ENCODE measurements around the gene BORCS5. TPM values are rescaled to one million over a fixed set of nuclear protein-coding genes. Genes with fewer than 3 reads are reported as not detected.

BORCS5 gene
- total RNA-seq, 1 experiment from 2014 or later = 17.7 TPM

DNA sequence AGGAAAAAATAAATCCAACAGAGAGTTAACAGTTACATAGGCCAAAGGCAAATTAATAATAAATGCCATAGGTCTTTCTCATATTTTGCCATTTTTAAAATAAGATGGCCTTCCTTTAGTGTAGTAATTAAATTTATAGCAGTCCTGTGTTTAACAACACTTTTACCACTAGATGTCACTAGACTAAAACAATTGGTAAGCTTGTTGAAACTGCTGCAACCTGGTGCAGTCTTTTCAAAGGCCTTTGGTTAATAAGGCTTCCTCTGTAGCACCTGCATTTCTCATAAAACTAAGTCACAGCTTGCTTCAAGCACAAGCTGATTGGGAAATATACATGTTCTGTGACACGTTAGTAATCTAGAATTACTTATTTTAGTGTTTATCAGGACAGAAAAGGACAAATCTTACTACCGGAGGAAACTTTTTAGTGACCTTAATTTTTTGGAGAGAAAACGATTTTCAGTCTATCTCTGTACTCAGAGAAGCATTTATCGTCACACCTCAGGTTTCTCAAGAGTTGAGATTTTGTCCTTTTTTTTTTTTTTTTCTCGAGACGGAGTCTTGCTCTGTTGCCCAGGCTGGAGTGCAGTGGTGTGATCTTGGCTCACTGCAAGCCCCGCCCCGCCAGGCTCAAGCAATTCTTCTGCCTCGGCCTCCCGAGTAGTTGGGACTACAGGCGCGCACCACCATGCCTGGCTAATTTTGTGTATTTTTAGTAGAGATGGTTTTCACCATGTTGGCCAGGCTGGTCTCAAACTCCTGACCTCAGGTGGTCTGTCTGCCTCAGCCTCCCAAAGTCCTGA lies 20.0 kb downstream of the BORCS5 start:
- no peaks in the 10 kb centered on the region for H3K27me3 ChIP-seq (replicated peaks; ENCODE audit: insufficient read depth, low read depth, low read length, poor library complexity)
- intact Hi-C loops (cut with micrococcal nuclease; ENCODE audit: unreplicated experiment) = loop anchor here (1.0 kb wide), 2 partner anchors 279 to 327 kb away; no protein-coding TSS in a partner anchor
- no TSS peak for BruUV-seq (replicated peaks)
- TF ChIP-seq, protein P1, sequence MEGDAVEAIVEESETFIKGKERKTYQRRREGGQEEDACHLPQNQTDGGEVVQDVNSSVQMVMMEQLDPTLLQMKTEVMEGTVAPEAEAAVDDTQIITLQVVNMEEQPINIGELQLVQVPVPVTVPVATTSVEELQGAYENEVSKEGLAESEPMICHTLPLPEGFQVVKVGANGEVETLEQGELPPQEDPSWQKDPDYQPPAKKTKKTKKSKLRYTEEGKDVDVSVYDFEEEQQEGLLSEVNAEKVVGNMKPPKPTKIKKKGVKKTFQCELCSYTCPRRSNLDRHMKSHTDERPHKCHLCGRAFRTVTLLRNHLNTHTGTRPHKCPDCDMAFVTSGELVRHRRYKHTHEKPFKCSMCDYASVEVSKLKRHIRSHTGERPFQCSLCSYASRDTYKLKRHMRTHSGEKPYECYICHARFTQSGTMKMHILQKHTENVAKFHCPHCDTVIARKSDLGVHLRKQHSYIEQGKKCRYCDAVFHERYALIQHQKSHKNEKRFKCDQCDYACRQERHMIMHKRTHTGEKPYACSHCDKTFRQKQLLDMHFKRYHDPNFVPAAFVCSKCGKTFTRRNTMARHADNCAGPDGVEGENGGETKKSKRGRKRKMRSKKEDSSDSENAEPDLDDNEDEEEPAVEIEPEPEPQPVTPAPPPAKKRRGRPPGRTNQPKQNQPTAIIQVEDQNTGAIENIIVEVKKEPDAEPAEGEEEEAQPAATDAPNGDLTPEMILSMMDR (conservative IDR thresholded peaks at IDR 0.05; ENCODE audit: low read depth, low read length) = peak; percentile 77
- no peak for TF ChIP-seq EZH2 (IDR thresholded peaks at IDR 0.05; ENCODE audit: borderline replicate concordance, low read depth, low read length, poor library complexity, severe bottlenecking)
- DNase-seq (ENCODE audit: low spot score) = peak; percentile 82
- ChIA-PET POLR2A (ENCODE audit: low non-redundant PET) (interaction anchor here (0.6 kb wide), 1 partner anchor 71 kb away, joined by 4 read pairs; no protein-coding TSS in a partner anchor), CTCF (interaction anchor here (0.6 to 1.8 kb wide), 7 partner anchors 187 to 360 kb away, joined by 3 to 7 read pairs (median 3); no protein-coding TSS in a partner anchor)
- no peaks in the 10 kb centered on the region for H3K36me3 ChIP-seq (ENCODE audit: insufficient read depth, low read length, poor library complexity, severe bottlenecking)
- no peak overlapping the region for H3K27ac ChIP-seq (ENCODE audit: low read depth, low read length, poor library complexity, severe bottlenecking)
- H3K4me1 ChIP-seq (ENCODE audit: insufficient read depth, low read length, poor library complexity, severe bottlenecking) = no peaks in the 10 kb centered on the region
- H3K9me3 ChIP-seq (ENCODE audit: low read depth, low read length, poor library complexity, severe bottlenecking) = no peaks in the 10 kb centered on the region
- H3K4me3 ChIP-seq (ENCODE audit: low read depth, low read length, poor library complexity, severe bottlenecking) = no peak overlapping the region

DNA sequence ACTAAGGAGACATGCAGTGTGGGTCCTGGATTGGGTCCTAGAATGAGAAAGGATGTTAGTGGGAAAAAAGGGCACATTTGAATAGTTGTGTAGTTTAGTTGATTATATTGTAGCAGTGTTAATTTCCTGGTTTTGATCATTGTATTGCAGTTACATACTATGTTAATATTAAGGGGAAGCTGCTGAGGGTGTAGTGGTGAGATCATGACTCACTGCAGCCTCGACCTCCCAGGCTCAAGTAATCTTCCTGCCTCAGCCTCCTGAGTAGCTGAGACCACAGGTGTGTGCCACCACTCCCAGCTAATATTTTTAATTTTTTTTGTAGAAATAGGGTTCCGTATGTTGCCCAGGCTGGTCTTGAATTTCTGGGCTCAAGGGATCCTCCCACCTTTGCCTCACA lies 21.7 kb downstream of the BORCS5 start:
- CTCF ChIA-PET = no interaction called here
- intact Hi-C loops (cut with micrococcal nuclease; ENCODE audit: unreplicated experiment) = no loop called here
- DNase-seq (ENCODE audit: low spot score) = no peak
- BruUV-seq (replicated peaks) = no TSS peak
- Histone ChIP-seq H3K36me3 (ENCODE audit: insufficient read depth, low read length, poor library complexity, severe bottlenecking) (no peaks in the 10 kb centered on the region), H3K4me3 (ENCODE audit: low read depth, low read length, poor library complexity, severe bottlenecking) (no peak overlapping the region), H3K4me1 (ENCODE audit: insufficient read depth, low read length, poor library complexity, severe bottlenecking) (no peaks in the 10 kb centered on the region), H3K27me3 (replicated peaks; ENCODE audit: insufficient read depth, low read depth, low read length, poor library complexity) (no peaks in the 10 kb centered on the region), H3K9me3 (ENCODE audit: low read depth, low read length, poor library complexity, severe bottlenecking) (no peaks in the 10 kb centered on the region), H3K27ac (ENCODE audit: low read depth, low read length, poor library complexity, severe bottlenecking) (no peak overlapping the region)
- POLR2A ChIA-PET (ENCODE audit: low non-redundant PET) = interaction anchor here (0.6 kb wide), 1 partner anchor 327 kb away, joined by 13 read pairs; no protein-coding TSS in a partner anchor
- no peak for TF ChIP-seq EZH2 (IDR thresholded peaks at IDR 0.05; ENCODE audit: borderline replicate concordance, low read depth, low read length, poor library complexity, severe bottlenecking)
- TF ChIP-seq, protein P1 (conservative IDR thresholded peaks at IDR 0.05; ENCODE audit: low read depth, low read length) = no peak

DNA sequence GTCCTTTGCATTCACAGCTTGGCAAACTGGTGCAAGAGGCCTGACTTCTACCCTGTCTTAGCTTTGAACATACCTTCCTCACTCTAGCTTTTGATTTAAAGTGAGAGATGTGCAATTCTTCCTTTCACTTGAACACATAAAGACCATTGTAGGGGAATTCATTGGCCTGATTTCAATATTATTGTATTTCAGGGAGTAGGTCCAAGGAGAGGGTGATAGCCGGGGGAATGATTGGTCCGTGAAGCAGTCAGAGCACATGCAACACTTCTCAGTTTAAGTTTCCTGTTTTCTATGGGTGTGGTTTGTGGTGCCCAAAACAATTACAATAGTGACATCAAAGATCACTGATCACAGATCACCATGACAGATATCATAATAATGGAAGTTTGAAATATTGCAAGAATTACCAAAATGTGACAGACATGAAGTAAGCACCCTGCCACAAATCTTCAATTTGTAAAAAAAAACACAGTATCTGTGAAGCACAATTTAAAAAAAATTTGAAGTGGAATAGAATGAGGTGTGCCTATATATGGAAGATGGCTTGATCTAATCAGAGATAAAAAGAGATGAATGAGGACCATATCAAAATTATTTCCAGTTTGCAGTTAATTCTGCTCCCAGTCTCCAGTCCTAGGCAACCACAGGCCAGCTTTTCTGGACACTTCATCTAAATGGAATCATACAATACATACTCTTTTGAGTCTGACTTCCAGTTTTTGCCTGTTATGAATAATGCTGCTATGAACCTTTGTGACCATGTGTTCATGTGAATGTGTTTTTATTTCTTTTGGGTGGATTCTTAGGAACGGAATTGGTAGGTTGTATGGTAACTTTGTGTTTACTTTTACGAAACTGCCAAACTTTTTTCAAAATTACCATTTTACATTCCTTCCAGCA lies 23.2 kb downstream of the BORCS5 start:
- H3K9me3 ChIP-seq (ENCODE audit: low read depth, low read length, poor library complexity, severe bottlenecking) = no peaks in the 10 kb centered on the region
- ChIA-PET CTCF (no interaction called here), POLR2A (ENCODE audit: low non-redundant PET) (no interaction called here)
- H3K4me1 ChIP-seq (ENCODE audit: insufficient read depth, low read length, poor library complexity, severe bottlenecking) = no peaks in the 10 kb centered on the region
- no peaks in the 10 kb centered on the region for H3K27me3 ChIP-seq (replicated peaks; ENCODE audit: insufficient read depth, low read depth, low read length, poor library complexity)
- intact Hi-C loops (cut with micrococcal nuclease; ENCODE audit: unreplicated experiment) = loop anchor here (2.0 kb wide), 1 partner anchor 185 kb away; no protein-coding TSS in a partner anchor
- no peak for DNase-seq (ENCODE audit: low spot score)
- no peak overlapping the region for H3K4me3 ChIP-seq (ENCODE audit: low read depth, low read length, poor library complexity, severe bottlenecking)
- no peak overlapping the region for H3K27ac ChIP-seq (ENCODE audit: low read depth, low read length, poor library complexity, severe bottlenecking)
- no TSS peak for BruUV-seq (replicated peaks)
- H3K36me3 ChIP-seq (ENCODE audit: insufficient read depth, low read length, poor library complexity, severe bottlenecking) = no peaks in the 10 kb centered on the region
- TF ChIP-seq, protein P1 (conservative IDR thresholded peaks at IDR 0.05; ENCODE audit: low read depth, low read length) = no peak
- no peak for TF ChIP-seq EZH2 (IDR thresholded peaks at IDR 0.05; ENCODE audit: borderline replicate concordance, low read depth, low read length, poor library complexity, severe bottlenecking)

All from A673 (cell line).